T-helper 1 cell treated with Interleukin-12 subunit alpha and Interleukin-12 subunit beta and Interleukin-4 antibody, amounts not matched to agents 30 μg/mL and 1 μg/mL, for 36 hours (primary cell): ENCODE data around the gene FAM219B.

ENCODE experiments used
- H3K27ac Mint-ChIP-seq: one replicate; pipeline ENCODE4 v1.8.0; 2021; ENCODE audit warnings: mild to moderate bottlenecking, mixed read lengths
- H3K27me3 Mint-ChIP-seq: one replicate; pipeline ENCODE4 v1.8.0; 2021; ENCODE audit warnings: low read depth, mixed read lengths
- H3K36me3 Mint-ChIP-seq: one replicate; pipeline ENCODE4 v1.8.0; 2021; ENCODE audit warnings: low read depth, mixed read lengths
- H3K4me1 Mint-ChIP-seq: one replicate; pipeline ENCODE4 v1.8.0; 2021; ENCODE audit warnings: low read depth, mixed read lengths
- H3K4me3 Mint-ChIP-seq: one replicate; pipeline ENCODE4 v1.8.0; 2021; ENCODE audit warnings: mild to moderate bottlenecking, moderate library complexity, mixed read lengths
- H3K9me3 Mint-ChIP-seq: one replicate; pipeline ENCODE4 v1.8.0; 2021; ENCODE audit warnings: mixed read lengths

The FAM219B gene

GRCh38 chr15:74857082-74857655 lies 49.5 kb downstream of the FAM219B start:
- no peaks in the 10 kb centered on the region for H3K9me3 Mint-ChIP-seq
- H3K27me3 Mint-ChIP-seq, result no peaks in the 10 kb centered on the region
- H3K4me3 Mint-ChIP-seq, result no peak overlapping the region
- H3K27ac Mint-ChIP-seq, result peak overlapping the region; percentile 82
- peaks cover 12% of the 10 kb centered on the region for H3K36me3 Mint-ChIP-seq
- peaks cover 25% of the 10 kb centered on the region for H3K4me1 Mint-ChIP-seq

GRCh38 chr15:74856537-74856936 lies 50.1 kb downstream of the FAM219B start:
- H3K9me3 Mint-ChIP-seq, result no peaks in the 10 kb centered on the region
- no peak overlapping the region for H3K4me3 Mint-ChIP-seq
- H3K4me1 Mint-ChIP-seq, result peaks cover 25% of the 10 kb centered on the region
- no peak overlapping the region for H3K27ac Mint-ChIP-seq
- no peaks in the 10 kb centered on the region for H3K27me3 Mint-ChIP-seq
- peaks cover 16% of the 10 kb centered on the region for H3K36me3 Mint-ChIP-seq

- H3K4me3 Mint-ChIP-seq, result no peak overlapping the region
- no peaks in the 10 kb centered on the region for H3K9me3 Mint-ChIP-seq
- no peak overlapping the region for H3K27ac Mint-ChIP-seq
- peaks cover 20% of the 10 kb centered on the region for H3K36me3 Mint-ChIP-seq
- peaks cover 25% of the 10 kb centered on the region for H3K4me1 Mint-ChIP-seq
- H3K27me3 Mint-ChIP-seq, result no peaks in the 10 kb centered on the region
Observed at GRCh38 chr15:74855857-74856256, 50.8 kb downstream of the FAM219B start.

GRCh38 chr15:74854453-74855022 lies 52.1 kb downstream of the FAM219B start:
- no peak overlapping the region for H3K27ac Mint-ChIP-seq
- H3K9me3 Mint-ChIP-seq, result no peaks in the 10 kb centered on the region
- no peaks in the 10 kb centered on the region for H3K27me3 Mint-ChIP-seq
- peaks cover 25% of the 10 kb centered on the region for H3K4me1 Mint-ChIP-seq
- no peak overlapping the region for H3K4me3 Mint-ChIP-seq
- peaks cover 24% of the 10 kb centered on the region for H3K36me3 Mint-ChIP-seq

- Mint-ChIP-seq H3K27me3 (no peaks in the 10 kb centered on the region), H3K9me3 (no peaks in the 10 kb centered on the region), H3K4me3 (no peak overlapping the region), H3K27ac (no peak overlapping the region), H3K4me1 (peaks cover 8% of the 10 kb centered on the region), H3K36me3 (peaks cover 33% of the 10 kb centered on the region)
Observed at GRCh38 chr15:74851960-74852359, 54.7 kb downstream of the FAM219B start.

- no peak overlapping the region for H3K4me3 Mint-ChIP-seq
- H3K9me3 Mint-ChIP-seq, result no peaks in the 10 kb centered on the region
- H3K27ac Mint-ChIP-seq, result no peak overlapping the region
- peaks cover 10% of the 10 kb centered on the region for H3K4me1 Mint-ChIP-seq
- peaks cover 40% of the 10 kb centered on the region for H3K36me3 Mint-ChIP-seq
- H3K27me3 Mint-ChIP-seq, result no peaks in the 10 kb centered on the region
Observed at GRCh38 chr15:74850393-74850792, 56.3 kb downstream of the FAM219B start.
